ENCODE results near the gene C1orf52.
"Not testable (repeated sequence)": the region's sequence is repeated elsewhere in the genome, so short reads cannot be mapped to it uniquely, and the experiment has no call there.

Gene C1orf52

GRCh38 chr1:85277802-85278201 lies 18.3 kb upstream of the C1orf52 start:
- DNase-seq = no peak

- DNase-seq = no peak
Observed at GRCh38 chr1:85276978-85277639, 17.6 kb upstream of the C1orf52 start.

- DNase-seq = peak; percentile 94 to 99 (median 97)
Observed at GRCh38 chr1:85276215-85276977, 16.9 kb upstream of the C1orf52 start, which contains the start of gene BCL10. TSS of gene BCL10 (minus strand) at chr1:85276632. CDS start at chr1:85276352, 280 bp downstream.

GRCh38 chr1:85275701-85276214 lies 16.3 kb upstream of the C1orf52 start:
- peak in 1 of 5 donors; percentile 19 for DNase-seq

GRCh38 chr1:85274969-85275453 lies 15.5 kb upstream of the C1orf52 start:
- no peak for DNase-seq

GRCh38 chr1:85273397-85273796 lies 13.9 kb upstream of the C1orf52 start:
- DNase-seq = no peak

GRCh38 chr1:85268801-85269585 lies 9.5 kb upstream of the C1orf52 start:
- no peak for DNase-seq

- no peak for DNase-seq
Observed at GRCh38 chr1:85267313-85267712, 7.9 kb upstream of the C1orf52 start.

- DNase-seq = no peak
Observed at GRCh38 chr1:85264150-85264549, 4.7 kb upstream of the C1orf52 start.

GRCh38 chr1:85262985-85263384 lies 3.5 kb upstream of the C1orf52 start:
- no peak for DNase-seq

GRCh38 chr1:85259912-85260274 lies 431 bp upstream of the C1orf52 start:
- DNase-seq = no peak

- DNase-seq = no peak
Observed at GRCh38 chr1:85258536-85259117, 835 bp downstream of the C1orf52 start.

GRCh38 chr1:85249042-85249441 lies 10.4 kb downstream of the C1orf52 start:
- not testable (repeated sequence) for DNase-seq

GRCh38 chr1:85245891-85246290 lies 13.6 kb downstream of the C1orf52 start:
- no peak for DNase-seq

GRCh38 chr1:85245456-85245855 lies 14.0 kb downstream of the C1orf52 start:
- no peak for DNase-seq

- DNase-seq = no peak
Observed at GRCh38 chr1:85244271-85245061, 15.0 kb downstream of the C1orf52 start.

GRCh38 chr1:85243372-85243771 lies 16.1 kb downstream of the C1orf52 start:
- no peak for DNase-seq

- DNase-seq = no peak
Observed at GRCh38 chr1:85240643-85241042, 18.8 kb downstream of the C1orf52 start.

GRCh38 chr1:85240174-85240601 lies 19.3 kb downstream of the C1orf52 start:
- DNase-seq = peak in 1 of 5 donors; percentile 30

- DNase-seq = no peak
Observed at GRCh38 chr1:85237613-85238012, 21.8 kb downstream of the C1orf52 start.

- DNase-seq = no peak
Observed at GRCh38 chr1:85230305-85230977, 29.0 kb downstream of the C1orf52 start.

Measured in T-helper 1 cell (primary cell).